AG09319 (cell line): Measurements from ENCODE around the gene TCF15.

Source experiments
- DNase-seq: peaks from one replicate; pipeline ENCODE4 v3.0.0-alpha.2; 2010; ENCODE audit warnings: low read depth; ENCODE audit errors: extremely low read depth
- CTCF ChIP-seq: IDR thresholded peaks from 2 replicates; pipeline ENCODE4 v1.5.1; 2011; ENCODE audit warnings: low read depth, mild to moderate bottlenecking, inconsistent platforms, low read length, moderate library complexity

Gene TCF15

DNA sequence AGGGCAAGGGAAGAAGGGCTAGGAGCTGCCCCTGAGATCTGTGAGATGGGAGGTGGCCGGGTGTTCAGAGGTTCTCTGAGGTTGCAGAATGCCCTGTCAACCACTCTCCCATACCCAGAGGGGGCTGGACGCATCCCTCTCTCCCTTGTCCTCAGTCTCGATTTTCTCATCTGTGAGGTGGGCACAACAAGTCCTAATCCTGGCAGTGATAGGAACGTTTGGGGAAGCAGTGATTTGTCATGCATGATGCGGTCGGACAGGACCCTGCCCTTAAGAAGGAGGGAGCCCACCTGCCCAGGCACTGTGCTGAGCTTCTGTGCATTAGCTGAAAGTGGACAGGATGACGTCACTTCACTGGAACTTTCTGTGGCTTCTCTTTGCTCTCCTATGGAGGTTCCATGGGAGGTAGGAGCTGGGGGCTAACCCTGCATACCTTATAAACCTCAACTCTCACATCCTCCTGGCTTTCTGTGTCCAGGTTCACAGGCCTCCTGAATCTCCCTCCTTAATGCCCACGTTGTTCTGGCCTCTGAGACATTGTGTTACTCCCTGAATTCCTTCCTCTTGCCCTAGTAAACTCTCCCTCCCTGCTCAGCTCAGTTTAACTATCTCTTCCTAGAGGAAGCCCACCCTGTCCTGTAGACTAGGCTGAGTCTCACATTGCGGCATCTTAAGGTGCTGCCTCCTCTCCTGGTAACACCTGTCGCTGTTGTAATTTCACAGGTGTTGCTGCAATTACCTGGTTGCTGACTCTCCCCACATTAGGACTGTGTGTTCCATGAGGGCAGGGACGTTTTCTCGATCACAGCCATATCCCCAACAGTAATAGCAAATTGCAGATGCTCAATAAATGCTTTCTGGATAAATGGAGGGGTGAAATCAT, 36.5 kb downstream of the TCF15 start:
- TF ChIP-seq CTCF: no peak
- DNase-seq: no peak

- no peak for TF ChIP-seq CTCF
- DNase-seq: no peak
Observed at GRCh38 chr20:572727-573126, 37.4 kb downstream of the TCF15 start.

DNA sequence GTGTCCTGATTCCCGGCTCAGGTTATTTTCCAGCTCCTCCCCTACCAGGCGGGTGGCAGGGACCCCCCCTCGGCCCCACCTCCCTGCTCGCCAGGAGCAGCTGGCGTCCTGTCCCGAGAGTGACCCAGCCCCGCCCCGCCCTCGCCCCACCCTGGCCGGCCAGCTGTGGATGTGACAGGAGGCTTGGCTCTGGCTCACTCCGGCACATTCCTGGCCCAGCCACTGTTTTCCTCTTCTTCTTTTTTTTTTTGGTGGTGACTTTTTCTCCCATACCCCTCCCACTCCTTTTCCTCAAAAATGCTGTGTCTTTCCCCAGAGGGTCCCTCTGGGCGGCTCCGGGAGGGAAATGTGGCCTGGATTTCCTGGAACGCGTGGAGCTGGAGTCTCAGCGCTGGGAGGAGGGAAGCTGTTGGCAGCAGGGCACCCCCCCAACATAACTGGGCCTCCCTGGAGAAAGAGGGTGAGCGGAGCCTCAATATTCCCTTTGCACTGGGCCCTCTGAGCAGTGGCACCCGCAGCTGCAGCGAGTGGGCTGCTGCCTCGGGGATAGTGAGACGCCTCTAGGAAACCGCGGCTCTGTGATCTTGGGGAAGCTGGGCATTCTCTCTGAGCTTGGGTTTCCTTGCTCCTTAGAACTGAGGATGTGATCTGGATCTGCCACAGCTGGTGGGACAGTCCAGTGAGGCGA, 38.2 kb downstream of the TCF15 start:
- TF ChIP-seq CTCF: no peak
- DNase-seq: no peak

- TF ChIP-seq CTCF: no peak
- DNase-seq: no peak
Observed at GRCh38 chr20:568673-569415, 41.3 kb downstream of the TCF15 start.

DNA sequence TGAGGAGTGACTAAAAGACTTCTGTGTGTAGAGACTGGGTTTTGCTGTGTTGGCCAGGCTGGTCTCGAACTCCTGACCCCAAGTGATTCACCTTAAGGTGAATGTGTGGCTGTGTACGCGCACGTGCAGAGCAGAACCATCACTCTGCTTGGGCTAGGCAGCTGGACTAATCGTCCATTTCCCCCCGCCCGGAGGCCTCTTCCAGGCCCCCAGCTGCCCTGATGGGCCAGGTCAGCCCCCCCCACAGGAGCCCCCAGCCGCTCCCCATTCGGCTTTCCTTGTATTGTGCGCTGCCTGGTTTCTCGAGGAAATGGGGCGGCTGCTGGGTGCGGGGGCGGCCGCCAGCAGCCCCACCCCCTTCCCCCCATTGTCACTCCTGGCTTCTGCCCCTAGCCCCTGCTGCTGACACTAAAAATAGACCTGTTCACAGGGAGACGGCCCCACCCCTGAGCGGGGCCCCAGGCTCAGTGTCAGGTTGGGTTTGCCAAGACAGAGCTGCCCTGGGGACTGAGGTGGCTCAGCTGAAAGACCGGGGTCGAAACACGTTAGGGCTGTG, 41.9 kb downstream of the TCF15 start:
- no peak for TF ChIP-seq CTCF

GRCh38 chr20:564192-564591, 45.9 kb downstream of the TCF15 start:
- no peak for TF ChIP-seq CTCF
- no peak for DNase-seq

More for the DNA sequence above, 41.9 kb downstream of the TCF15 start:
- DNase-seq: no peak
